GM19328 (cell line): ENCODE results near the gene SPOCD1.

Experiments used
- ATAC-seq: cut with Tn5 transposase; IDR thresholded peaks from one replicate; pipeline ENCODE4 v1.9.1; 2021; ENCODE audit warnings: mild to moderate bottlenecking, moderate library complexity; ENCODE audit not compliant: unreplicated experiment

Gene SPOCD1

DNA sequence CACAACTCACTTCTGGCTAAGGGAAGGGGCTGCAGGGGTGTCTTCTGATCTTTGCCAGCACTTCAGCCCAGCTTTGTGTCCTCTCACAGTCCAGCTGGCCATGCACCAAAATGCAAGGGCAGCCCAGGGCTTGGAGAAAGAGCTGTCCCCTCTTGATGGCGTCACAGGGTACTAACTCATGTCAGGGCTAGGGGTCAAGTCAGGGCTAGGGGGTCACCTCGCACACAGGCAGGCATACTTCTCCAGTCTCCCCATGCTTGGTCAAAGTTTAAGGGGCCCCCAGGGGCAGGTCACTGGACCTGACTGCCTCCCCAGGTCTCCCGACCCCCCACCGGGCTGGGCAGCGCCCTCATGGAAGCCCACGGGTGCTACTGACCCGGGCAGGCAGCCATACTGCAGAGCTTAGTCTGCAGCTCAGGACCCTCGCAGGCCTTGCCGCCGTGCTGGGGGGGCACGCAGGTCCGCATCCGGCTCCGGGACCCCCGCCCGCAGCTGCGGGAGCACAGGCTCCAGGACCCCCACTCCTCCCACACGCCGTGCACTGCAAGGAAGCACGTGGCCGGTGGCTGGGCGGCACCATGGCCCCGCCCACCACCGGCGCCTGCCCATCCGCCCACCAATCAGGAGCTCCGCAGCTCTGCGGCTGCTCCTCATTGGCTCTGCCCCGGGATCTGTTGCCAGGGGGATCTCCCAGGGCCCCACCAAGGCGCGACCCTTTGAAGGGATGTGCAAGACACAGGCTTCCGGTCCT lies 73.2 kb downstream of the SPOCD1 start:
- no peak for ATAC-seq
